ENCODE data around the gene BCL2L2.

Gene BCL2L2

GRCh38 chr14:23281247-23281646 lies 25.4 kb upstream of the BCL2L2 start:
- TF ChIP-seq CTCF (IDR thresholded peaks at IDR 0.05; ENCODE audit: insufficient read depth, low read depth, low read length, missing control alignments): no peak
- no peak for DNase-seq (ENCODE audit: low read depth)
- H3K4me3 ChIP-seq (ENCODE audit: low read depth, low read length): no peak overlapping the region

- peak; percentile 73 for DNase-seq (ENCODE audit: low read depth)
- no peak for TF ChIP-seq CTCF (IDR thresholded peaks at IDR 0.05; ENCODE audit: insufficient read depth, low read depth, low read length, missing control alignments)
- H3K4me3 ChIP-seq (ENCODE audit: low read depth, low read length): peak overlapping the region; percentile 99
Observed at GRCh38 chr14:23284654-23285529, 21.7 kb upstream of the BCL2L2 start.

GRCh38 chr14:23285530-23286019 lies 21.1 kb upstream of the BCL2L2 start:
- no peak for DNase-seq (ENCODE audit: low read depth)
- no peak for TF ChIP-seq CTCF (IDR thresholded peaks at IDR 0.05; ENCODE audit: insufficient read depth, low read depth, low read length, missing control alignments)

GRCh38 chr14:23286020-23286901 lies 20.4 kb upstream of the BCL2L2 start, which contains the start of gene HOMEZ:
Gene HOMEZ, minus strand, starts transcription at chr14:23286132. Its CDS starts 180 bp downstream, at chr14:23285952.
- H3K4me3 ChIP-seq (ENCODE audit: low read depth, low read length): peak within 1 kb of the TSS; percentile 99
- DNase-seq (ENCODE audit: low read depth): peak; percentile 99
- peak; percentile 2 for TF ChIP-seq CTCF (IDR thresholded peaks at IDR 0.05; ENCODE audit: insufficient read depth, low read depth, low read length, missing control alignments)

More at GRCh38 chr14:23285530-23286019, 21.1 kb upstream of the BCL2L2 start:
- peak overlapping the region; percentile 99 for H3K4me3 ChIP-seq (ENCODE audit: low read depth, low read length)

GRCh38 chr14:23286902-23287479 lies 19.6 kb upstream of the BCL2L2 start:
- no peak for DNase-seq (ENCODE audit: low read depth)
- H3K4me3 ChIP-seq (ENCODE audit: low read depth, low read length): peak overlapping the region; percentile 99
- no peak for TF ChIP-seq CTCF (IDR thresholded peaks at IDR 0.05; ENCODE audit: insufficient read depth, low read depth, low read length, missing control alignments)

- no peak overlapping the region for H3K4me3 ChIP-seq (ENCODE audit: low read depth, low read length)
- DNase-seq (ENCODE audit: low read depth): peak; percentile 70
- peak; percentile 86 for TF ChIP-seq CTCF (IDR thresholded peaks at IDR 0.05; ENCODE audit: insufficient read depth, low read depth, low read length, missing control alignments)
Observed at GRCh38 chr14:23294734-23295561, 11.7 kb upstream of the BCL2L2 start.

Data from GM12865 (cell line).